Measurements from ENCODE around the gene CMSS1.
A peak's percentile ranks its signal among the peaks of the same experiment; 100 is the strongest.

Gene CMSS1

DNA sequence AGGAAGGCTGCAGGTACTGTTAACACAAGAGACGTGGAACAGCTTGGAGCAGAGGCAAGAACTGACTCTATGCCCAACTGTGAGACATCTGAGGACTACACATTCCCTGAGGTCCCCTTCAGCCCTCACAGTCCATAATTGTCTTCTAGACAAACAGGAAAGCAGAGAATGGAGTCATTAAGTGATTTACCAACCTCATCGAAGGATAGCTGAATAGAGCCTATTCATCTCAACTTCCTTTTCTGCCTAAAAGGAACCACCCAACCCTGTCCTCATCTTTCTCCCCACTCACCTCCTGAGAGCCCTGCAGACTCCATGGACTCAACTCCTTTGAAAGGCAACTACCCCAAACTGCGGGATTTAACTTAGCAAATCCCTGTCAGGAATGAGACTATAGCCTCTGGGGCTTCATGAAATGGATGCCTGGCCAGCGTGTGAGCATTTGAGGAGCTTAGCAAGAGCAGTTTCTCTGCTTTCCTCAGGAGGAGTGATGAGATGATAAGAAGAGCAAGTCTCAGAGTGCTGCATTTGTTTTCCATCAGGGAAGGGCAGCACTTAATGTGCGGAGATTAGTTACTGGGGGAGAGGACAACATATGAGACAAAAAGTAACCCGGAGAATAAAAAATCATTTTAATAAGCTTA is 358.1 kb downstream of the CMSS1 start:
- Histone ChIP-seq H3K27me3 (ENCODE audit: insufficient read depth, insufficient read length) (no peaks in the 10 kb centered on the region), H3K9ac (ENCODE audit: insufficient read length, low read depth) (no peak overlapping the region), H3K36me3 (ENCODE audit: insufficient read depth, insufficient read length, low read length) (peaks cover 15% of the 10 kb centered on the region), H3K4me1 (ENCODE audit: insufficient read depth, insufficient read length) (no peaks in the 10 kb centered on the region), H3K4me3 (ENCODE audit: insufficient read length, low read depth) (no peak overlapping the region), H3K9me3 (ENCODE audit: insufficient read depth, low read length) (peaks cover 28% of the 10 kb centered on the region)
- DNase-seq (ENCODE audit: low read depth, low spot score), result no peak
- TF ChIP-seq SUZ12 (IDR thresholded peaks at IDR 0.05; ENCODE audit: extremely low read depth, insufficient read depth, insufficient read length) (no peak), YY1 (IDR thresholded peaks at IDR 0.05; ENCODE audit: insufficient read depth, insufficient read length) (no peak), ZNF274 (IDR thresholded peaks at IDR 0.05; ENCODE audit: low read depth, low read length) (no peak)

- TF ChIP-seq ZNF274 (IDR thresholded peaks at IDR 0.05; ENCODE audit: low read depth, low read length) (no peak), YY1 (IDR thresholded peaks at IDR 0.05; ENCODE audit: insufficient read depth, insufficient read length) (no peak), SUZ12 (IDR thresholded peaks at IDR 0.05; ENCODE audit: extremely low read depth, insufficient read depth, insufficient read length) (no peak)
- H3K36me3 ChIP-seq (ENCODE audit: insufficient read depth, insufficient read length, low read length), result peaks cover 12% of the 10 kb centered on the region
- no peak overlapping the region for H3K4me3 ChIP-seq (ENCODE audit: insufficient read length, low read depth)
- H3K27me3 ChIP-seq (ENCODE audit: insufficient read depth, insufficient read length), result no peaks in the 10 kb centered on the region
- no peaks in the 10 kb centered on the region for H3K4me1 ChIP-seq (ENCODE audit: insufficient read depth, insufficient read length)
- peaks cover 34% of the 10 kb centered on the region for H3K9me3 ChIP-seq (ENCODE audit: insufficient read depth, low read length)
- DNase-seq (ENCODE audit: low read depth, low spot score), result no peak
- no peak overlapping the region for H3K9ac ChIP-seq (ENCODE audit: insufficient read length, low read depth)
Measured at GRCh38 chr3:100179692-100180349, 362.2 kb downstream of the CMSS1 start.

DNA sequence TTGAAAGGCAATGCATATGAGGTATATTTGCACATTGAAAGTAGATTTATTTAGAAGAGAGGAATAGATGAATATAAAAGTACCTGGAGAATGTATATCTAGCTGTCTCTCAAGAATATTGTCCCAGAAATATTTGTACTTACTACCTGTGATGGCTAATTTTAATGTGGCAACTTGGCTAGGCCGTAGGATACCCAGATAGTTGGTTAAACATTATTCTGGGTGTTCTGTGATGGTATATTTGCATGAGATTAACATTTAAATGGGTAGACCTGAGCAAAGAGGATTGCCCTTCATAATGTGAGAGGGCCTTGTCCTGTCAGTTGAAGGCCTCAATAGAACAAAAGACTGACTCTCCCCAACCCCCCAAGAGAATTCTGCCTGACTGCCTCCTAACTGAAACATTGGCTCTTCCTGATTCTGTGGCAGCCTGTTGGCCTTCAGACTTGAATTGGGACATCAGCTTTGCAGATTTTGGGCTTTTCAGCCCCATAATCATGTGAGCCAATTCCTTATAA is 366.0 kb downstream of the CMSS1 start:
- no peak for TF ChIP-seq SUZ12 (IDR thresholded peaks at IDR 0.05; ENCODE audit: extremely low read depth, insufficient read depth, insufficient read length)
- peak; percentile 35 for DNase-seq (ENCODE audit: low read depth, low spot score)
- Histone ChIP-seq H3K27me3 (ENCODE audit: insufficient read depth, insufficient read length) (no peaks in the 10 kb centered on the region), H3K36me3 (ENCODE audit: insufficient read depth, insufficient read length, low read length) (peaks cover 4% of the 10 kb centered on the region), H3K4me3 (ENCODE audit: insufficient read length, low read depth) (no peak overlapping the region), H3K9me3 (ENCODE audit: insufficient read depth, low read length) (peaks cover 27% of the 10 kb centered on the region), H3K9ac (ENCODE audit: insufficient read length, low read depth) (no peak overlapping the region), H3K4me1 (ENCODE audit: insufficient read depth, insufficient read length) (no peaks in the 10 kb centered on the region)

DNA sequence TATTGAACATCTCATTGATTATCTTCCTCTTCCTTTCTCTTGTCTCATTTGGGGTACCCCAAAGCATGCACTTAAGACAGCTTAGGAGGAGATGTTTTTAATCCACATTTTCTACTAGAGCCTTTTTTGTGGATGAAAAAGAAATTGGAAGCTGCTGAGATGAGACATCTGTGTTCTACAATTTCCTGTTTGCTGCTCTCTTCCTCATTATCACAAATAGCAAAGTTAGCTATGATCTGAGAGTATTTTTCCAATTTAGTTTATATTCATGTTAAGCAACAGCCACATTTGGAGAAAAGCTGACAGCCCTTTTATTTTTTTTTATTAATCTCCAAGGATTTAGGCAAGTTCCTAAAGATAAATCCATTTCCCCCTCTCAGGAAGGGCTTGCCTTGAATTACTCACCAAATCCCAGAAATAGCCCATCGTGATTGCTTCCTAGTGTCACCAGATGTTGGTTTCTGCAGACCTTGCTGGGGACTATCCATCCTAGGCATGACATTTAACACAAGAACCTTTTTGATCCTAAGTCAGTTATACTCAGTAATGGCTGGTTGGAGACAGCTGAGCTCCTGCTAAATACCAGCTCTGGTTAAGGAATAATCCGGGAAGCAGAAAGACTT is 367.4 kb downstream of the CMSS1 start:
- TF ChIP-seq ZNF274 (IDR thresholded peaks at IDR 0.05; ENCODE audit: low read depth, low read length) (no peak), SUZ12 (IDR thresholded peaks at IDR 0.05; ENCODE audit: extremely low read depth, insufficient read depth, insufficient read length) (no peak), YY1 (IDR thresholded peaks at IDR 0.05; ENCODE audit: insufficient read depth, insufficient read length) (no peak)
- no peak overlapping the region for H3K9ac ChIP-seq (ENCODE audit: insufficient read length, low read depth)
- no peak for DNase-seq (ENCODE audit: low read depth, low spot score)
- H3K4me3 ChIP-seq (ENCODE audit: insufficient read length, low read depth), result no peak overlapping the region
- H3K4me1 ChIP-seq (ENCODE audit: insufficient read depth, insufficient read length), result no peaks in the 10 kb centered on the region
- H3K36me3 ChIP-seq (ENCODE audit: insufficient read depth, insufficient read length, low read length), result no peaks in the 10 kb centered on the region
- H3K9me3 ChIP-seq (ENCODE audit: insufficient read depth, low read length), result peaks cover 13% of the 10 kb centered on the region
- H3K27me3 ChIP-seq (ENCODE audit: insufficient read depth, insufficient read length), result no peaks in the 10 kb centered on the region

GRCh38 chr3:100185847-100186246 is 368.2 kb downstream of the CMSS1 start:
- Histone ChIP-seq H3K9ac (ENCODE audit: insufficient read length, low read depth) (no peak overlapping the region), H3K36me3 (ENCODE audit: insufficient read depth, insufficient read length, low read length) (no peaks in the 10 kb centered on the region), H3K27me3 (ENCODE audit: insufficient read depth, insufficient read length) (no peaks in the 10 kb centered on the region), H3K4me3 (ENCODE audit: insufficient read length, low read depth) (no peak overlapping the region), H3K4me1 (ENCODE audit: insufficient read depth, insufficient read length) (no peaks in the 10 kb centered on the region), H3K9me3 (ENCODE audit: insufficient read depth, low read length) (peaks cover 5% of the 10 kb centered on the region)
- no peak for TF ChIP-seq ZNF274 (IDR thresholded peaks at IDR 0.05; ENCODE audit: low read depth, low read length)
- no peak for TF ChIP-seq SUZ12 (IDR thresholded peaks at IDR 0.05; ENCODE audit: extremely low read depth, insufficient read depth, insufficient read length)
- TF ChIP-seq YY1 (IDR thresholded peaks at IDR 0.05; ENCODE audit: insufficient read depth, insufficient read length), result no peak
- no peak for DNase-seq (ENCODE audit: low read depth, low spot score)

GRCh38 chr3:100189444-100189964 is 371.8 kb downstream of the CMSS1 start:
- TF ChIP-seq ZNF274 (IDR thresholded peaks at IDR 0.05; ENCODE audit: low read depth, low read length), result no peak
- no peak for TF ChIP-seq YY1 (IDR thresholded peaks at IDR 0.05; ENCODE audit: insufficient read depth, insufficient read length)
- TF ChIP-seq SUZ12 (IDR thresholded peaks at IDR 0.05; ENCODE audit: extremely low read depth, insufficient read depth, insufficient read length), result no peak
- Histone ChIP-seq H3K9ac (ENCODE audit: insufficient read length, low read depth) (no peak overlapping the region), H3K4me1 (ENCODE audit: insufficient read depth, insufficient read length) (no peaks in the 10 kb centered on the region), H3K36me3 (ENCODE audit: insufficient read depth, insufficient read length, low read length) (no peaks in the 10 kb centered on the region), H3K9me3 (ENCODE audit: insufficient read depth, low read length) (no peaks in the 10 kb centered on the region), H3K27me3 (ENCODE audit: insufficient read depth, insufficient read length) (no peaks in the 10 kb centered on the region), H3K4me3 (ENCODE audit: insufficient read length, low read depth) (no peak overlapping the region)
- DNase-seq (ENCODE audit: low read depth, low spot score), result no peak

GRCh38 chr3:100195375-100195774 is 377.7 kb downstream of the CMSS1 start:
- no peaks in the 10 kb centered on the region for H3K27me3 ChIP-seq (ENCODE audit: insufficient read depth, insufficient read length)
- H3K36me3 ChIP-seq (ENCODE audit: insufficient read depth, insufficient read length, low read length), result no peaks in the 10 kb centered on the region
- H3K4me1 ChIP-seq (ENCODE audit: insufficient read depth, insufficient read length), result no peaks in the 10 kb centered on the region
- H3K4me3 ChIP-seq (ENCODE audit: insufficient read length, low read depth), result no peak overlapping the region
- DNase-seq (ENCODE audit: low read depth, low spot score), result no peak
- no peak for TF ChIP-seq YY1 (IDR thresholded peaks at IDR 0.05; ENCODE audit: insufficient read depth, insufficient read length)
- TF ChIP-seq ZNF274 (IDR thresholded peaks at IDR 0.05; ENCODE audit: low read depth, low read length), result no peak
- no peak for TF ChIP-seq SUZ12 (IDR thresholded peaks at IDR 0.05; ENCODE audit: extremely low read depth, insufficient read depth, insufficient read length)
- H3K9ac ChIP-seq (ENCODE audit: insufficient read length, low read depth), result no peak overlapping the region
- peaks cover 16% of the 10 kb centered on the region; the same call in 1 of the 2 replicates for H3K9me3 ChIP-seq (ENCODE audit: insufficient read depth, low read length)
